ENCODE results near the gene CDC42BPB. TPM values are rescaled to one million over a fixed set of nuclear protein-coding genes. Genes with fewer than 3 reads are reported as not detected.

The CDC42BPB gene
- total RNA-seq, 1 donor from 2014 or later = 103 TPM

DNA sequence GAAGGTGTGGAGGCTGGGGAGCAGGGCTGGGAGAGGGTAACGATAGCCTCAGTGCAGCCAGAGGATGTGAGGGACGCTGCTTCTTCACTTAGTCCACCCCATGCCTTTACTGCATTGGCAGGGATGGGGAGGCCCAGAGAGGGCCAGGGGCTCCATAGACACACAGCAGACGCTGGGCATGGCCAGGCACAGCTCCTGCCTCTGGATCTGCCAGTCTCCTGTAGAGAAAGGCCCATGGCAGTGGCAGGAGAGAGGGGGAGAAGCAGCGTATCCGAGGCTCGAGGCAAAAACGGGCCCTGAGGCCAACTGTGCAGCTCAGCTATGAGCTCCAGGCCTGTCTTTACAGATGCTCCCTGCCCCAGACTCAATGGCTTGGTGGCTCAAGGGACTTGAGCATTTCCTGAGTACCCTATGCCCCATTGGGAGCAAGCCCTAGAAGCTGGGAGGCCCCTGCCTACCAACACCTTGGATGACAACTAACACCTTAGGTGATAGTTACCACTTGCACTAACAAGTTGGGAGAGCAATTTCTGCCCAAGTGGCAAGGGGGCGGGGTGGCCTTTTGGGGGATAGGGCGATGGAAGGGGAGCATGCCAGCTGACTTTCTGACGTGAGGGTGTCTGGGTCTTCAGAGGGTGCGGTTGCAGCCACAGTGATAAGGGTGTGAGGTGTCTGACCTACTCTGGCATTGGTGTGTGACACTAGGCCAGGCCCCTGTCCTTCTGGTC lies 21.7 kb upstream of the CDC42BPB start:
- no peak overlapping the region for H3K4me3 Mint-ChIP-seq
- H3K36me3 Mint-ChIP-seq = no peaks in the 10 kb centered on the region
- no peak for DNase-seq (ENCODE audit: low spot score in 2 of 2, unreplicated experiment in 2 of 2)
- no peaks in the 10 kb centered on the region for H3K9me3 Mint-ChIP-seq
- H3K27me3 Mint-ChIP-seq (ENCODE audit: low read depth) = peaks cover 4% of the 10 kb centered on the region
- H3K4me1 Mint-ChIP-seq = no peaks in the 10 kb centered on the region
- no peak overlapping the region for H3K27ac Mint-ChIP-seq
- TF ChIP-seq, protein P1, sequence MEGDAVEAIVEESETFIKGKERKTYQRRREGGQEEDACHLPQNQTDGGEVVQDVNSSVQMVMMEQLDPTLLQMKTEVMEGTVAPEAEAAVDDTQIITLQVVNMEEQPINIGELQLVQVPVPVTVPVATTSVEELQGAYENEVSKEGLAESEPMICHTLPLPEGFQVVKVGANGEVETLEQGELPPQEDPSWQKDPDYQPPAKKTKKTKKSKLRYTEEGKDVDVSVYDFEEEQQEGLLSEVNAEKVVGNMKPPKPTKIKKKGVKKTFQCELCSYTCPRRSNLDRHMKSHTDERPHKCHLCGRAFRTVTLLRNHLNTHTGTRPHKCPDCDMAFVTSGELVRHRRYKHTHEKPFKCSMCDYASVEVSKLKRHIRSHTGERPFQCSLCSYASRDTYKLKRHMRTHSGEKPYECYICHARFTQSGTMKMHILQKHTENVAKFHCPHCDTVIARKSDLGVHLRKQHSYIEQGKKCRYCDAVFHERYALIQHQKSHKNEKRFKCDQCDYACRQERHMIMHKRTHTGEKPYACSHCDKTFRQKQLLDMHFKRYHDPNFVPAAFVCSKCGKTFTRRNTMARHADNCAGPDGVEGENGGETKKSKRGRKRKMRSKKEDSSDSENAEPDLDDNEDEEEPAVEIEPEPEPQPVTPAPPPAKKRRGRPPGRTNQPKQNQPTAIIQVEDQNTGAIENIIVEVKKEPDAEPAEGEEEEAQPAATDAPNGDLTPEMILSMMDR (IDR thresholded peaks at IDR 0.05; ENCODE audit: unreplicated experiment) = no peak

DNA sequence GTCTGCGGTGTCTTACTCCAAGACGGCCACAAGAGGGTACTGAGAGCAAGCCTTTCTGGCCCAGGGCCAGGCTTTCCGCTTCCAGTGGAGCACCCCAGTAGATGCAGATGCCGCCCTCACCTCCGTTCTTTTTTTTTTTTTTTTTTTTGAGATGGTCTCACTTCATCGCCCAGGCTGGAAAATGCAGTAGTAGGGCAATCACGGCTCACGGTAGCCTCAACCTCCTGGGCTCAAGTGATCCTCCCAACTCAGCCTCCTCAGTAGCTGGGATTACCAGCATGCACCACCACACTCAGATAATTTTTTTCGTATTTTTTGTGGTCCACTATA lies 21.0 kb upstream of the CDC42BPB start:
- TF ChIP-seq, protein P1 (IDR thresholded peaks at IDR 0.05; ENCODE audit: unreplicated experiment) = peak; percentile 72
- Mint-ChIP-seq H3K9me3 (no peaks in the 10 kb centered on the region), H3K4me3 (no peak overlapping the region), H3K4me1 (no peaks in the 10 kb centered on the region), H3K27ac (no peak overlapping the region), H3K27me3 (ENCODE audit: low read depth) (no peaks in the 10 kb centered on the region), H3K36me3 (no peaks in the 10 kb centered on the region)
- DNase-seq (ENCODE audit: low spot score in 2 of 2, unreplicated experiment in 2 of 2) = peak; percentile 70 to 78

DNA sequence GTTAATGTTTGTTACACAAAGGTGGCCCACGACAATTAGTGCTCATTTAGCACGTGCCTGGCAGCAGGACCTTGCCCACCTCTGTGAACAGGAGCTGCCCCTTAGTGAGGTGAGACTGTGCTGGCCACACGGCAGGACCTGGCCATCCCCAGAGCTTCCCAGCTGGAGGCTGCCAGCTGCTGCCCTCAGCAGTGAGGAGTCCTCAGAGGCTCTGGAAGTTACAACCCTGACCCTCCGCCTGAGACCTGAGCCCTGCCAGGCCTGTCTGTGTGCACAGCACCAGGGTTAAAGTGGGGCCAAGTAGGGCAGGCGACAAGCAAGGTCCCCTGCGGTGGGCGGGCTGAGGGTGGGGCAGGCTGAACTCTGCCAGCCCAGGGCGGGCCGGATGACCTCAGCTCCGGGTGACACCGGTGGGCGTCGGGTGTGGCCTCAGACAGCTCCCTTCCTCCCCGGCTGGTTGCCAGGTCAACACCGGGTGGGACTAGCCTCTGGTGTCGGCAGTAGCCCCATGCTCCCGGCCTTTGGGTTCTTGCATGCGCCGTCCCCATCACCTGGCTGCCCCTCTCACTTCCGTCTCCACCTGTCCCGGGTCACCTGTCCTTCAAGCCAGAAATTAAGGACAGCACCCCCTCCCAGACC lies 17.5 kb upstream of the CDC42BPB start:
- Mint-ChIP-seq H3K27me3 (ENCODE audit: low read depth) (no peaks in the 10 kb centered on the region), H3K36me3 (no peaks in the 10 kb centered on the region), H3K4me3 (peak overlapping the region; percentile 12), H3K27ac (no peak overlapping the region), H3K9me3 (no peaks in the 10 kb centered on the region), H3K4me1 (no peaks in the 10 kb centered on the region)
- TF ChIP-seq, protein P1 (IDR thresholded peaks at IDR 0.05; ENCODE audit: unreplicated experiment) = no peak
- DNase-seq (ENCODE audit: low spot score in 2 of 2, unreplicated experiment in 2 of 2) = no peak

DNA sequence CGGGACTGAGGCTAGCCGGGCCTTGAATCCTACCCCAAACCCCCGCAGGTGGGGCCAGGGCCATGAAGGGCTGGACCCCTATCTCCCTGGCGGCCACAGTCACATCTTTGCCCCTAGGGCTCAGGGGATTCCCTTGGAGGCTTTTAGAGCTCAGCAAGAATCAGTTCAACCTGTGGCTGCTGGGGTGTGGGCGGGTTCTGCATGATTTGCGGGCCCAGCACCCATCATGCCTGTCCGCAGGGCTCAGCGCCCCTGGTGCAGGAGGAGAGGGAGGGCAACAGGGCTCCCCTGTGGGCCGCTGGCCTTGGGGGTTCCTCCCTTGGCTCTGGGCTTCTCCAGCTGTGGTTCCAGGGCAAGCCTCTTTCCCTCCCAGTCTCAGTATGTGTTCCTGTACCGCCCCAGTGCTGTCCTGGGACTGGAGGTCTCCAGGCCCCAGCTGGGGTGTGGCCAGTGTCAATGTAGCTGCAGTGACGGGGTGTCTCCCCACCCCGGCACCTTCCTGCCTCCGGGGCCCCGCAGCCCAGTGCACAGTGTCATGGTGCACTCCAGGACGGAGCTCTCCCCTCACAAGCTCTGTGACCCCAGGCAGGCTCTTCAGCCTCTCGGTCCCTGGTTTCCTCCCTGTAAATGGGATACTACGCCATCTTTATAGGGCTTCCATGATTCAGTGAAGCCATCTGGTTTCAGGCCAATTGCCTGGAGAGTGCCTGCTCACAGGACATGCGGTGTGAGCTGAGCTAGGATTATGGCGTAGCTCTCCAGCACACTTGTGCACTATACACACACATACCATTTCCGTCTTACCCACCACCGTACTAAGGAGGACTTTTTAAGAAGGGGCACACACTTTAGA lies 16.8 kb upstream of the CDC42BPB start:
- no peak overlapping the region for H3K27ac Mint-ChIP-seq
- H3K27me3 Mint-ChIP-seq (ENCODE audit: low read depth) = no peaks in the 10 kb centered on the region
- TF ChIP-seq, protein P1 (IDR thresholded peaks at IDR 0.05; ENCODE audit: unreplicated experiment) = no peak
- H3K36me3 Mint-ChIP-seq = no peaks in the 10 kb centered on the region
- no peaks in the 10 kb centered on the region for H3K4me1 Mint-ChIP-seq
- DNase-seq (ENCODE audit: low spot score in 2 of 2, unreplicated experiment in 2 of 2) = no peak
- no peak overlapping the region for H3K4me3 Mint-ChIP-seq
- H3K9me3 Mint-ChIP-seq = no peaks in the 10 kb centered on the region

DNA sequence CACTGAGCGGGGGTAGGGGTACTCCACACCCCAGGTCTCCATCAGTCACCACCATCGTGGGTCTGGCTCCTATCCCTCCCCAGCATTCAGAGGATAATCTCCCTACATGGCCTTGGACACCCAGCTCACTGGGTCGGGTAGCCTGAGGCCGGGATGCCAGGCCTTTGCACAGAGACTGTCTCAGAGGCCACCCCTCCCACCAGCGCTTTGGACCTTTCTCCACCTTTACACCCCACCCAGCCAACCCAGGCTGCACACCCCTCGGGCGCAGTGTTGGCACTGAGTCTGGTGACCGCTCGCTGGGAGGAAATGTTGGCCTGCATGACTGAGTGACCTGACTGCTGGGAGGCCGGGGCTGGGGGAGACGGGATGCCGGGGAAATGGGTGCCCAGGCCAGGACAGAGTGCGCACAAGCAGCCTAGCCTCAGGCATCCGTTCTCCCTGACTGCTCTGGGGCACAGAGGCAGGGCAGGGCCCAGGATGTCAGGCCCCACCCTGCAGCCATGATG lies 16.1 kb upstream of the CDC42BPB start:
- TF ChIP-seq, protein P1 (IDR thresholded peaks at IDR 0.05; ENCODE audit: unreplicated experiment) = no peak
- Mint-ChIP-seq H3K27ac (no peak overlapping the region), H3K36me3 (no peaks in the 10 kb centered on the region), H3K4me3 (no peak overlapping the region), H3K9me3 (no peaks in the 10 kb centered on the region), H3K27me3 (ENCODE audit: low read depth) (no peaks in the 10 kb centered on the region), H3K4me1 (no peaks in the 10 kb centered on the region)
- DNase-seq (ENCODE audit: low spot score in 2 of 2, unreplicated experiment in 2 of 2) = no peak

Data from mesothelial cell of epicardium (in vitro differentiated cells).